ENCODE data around the gene MYH11. TPM values are rescaled to one million over a fixed set of nuclear protein-coding genes. Genes with fewer than 3 reads are reported as not detected.

The MYH11 gene
- polyA plus RNA-seq, 1 donor (not counting 4 experiments of a cell fraction or from before 2014, with no cell fraction given), result not detected

GRCh38 chr16:15721018-15721417 is 135.8 kb downstream of the MYH11 start:
- H4K20me1 ChIP-seq (ENCODE audit: control insufficient read depth, extremely low read depth, insufficient read depth, low read length), result no peaks in the 10 kb centered on the region
- no peak overlapping the region for H3K9ac ChIP-seq (ENCODE audit: control insufficient read depth, extremely low read depth, insufficient read depth, low read length)
- peaks cover 7% of the 10 kb centered on the region for H3K9me1 ChIP-seq (ENCODE audit: control insufficient read depth, extremely low read depth, insufficient read depth, low read length)
- no peak overlapping the region for H3K4me2 ChIP-seq (ENCODE audit: control insufficient read depth, extremely low read depth, insufficient read depth, low read depth, low read length)
- no peak overlapping the region for H3K4me3 ChIP-seq (ENCODE audit: control insufficient read depth in 2 of 3, extremely low read depth in 1 of 3, insufficient read depth in 2 of 3, low read depth in 1 of 3, low read length in 3 of 3)
- peaks cover 24 to 31% of the 10 kb centered on the region in 2 experiments for H3K36me3 ChIP-seq (ENCODE audit: control insufficient read depth in 2 of 2, extremely low read depth in 1 of 2, insufficient read depth in 2 of 2, low read length in 2 of 2)
- DNase-seq (ENCODE audit: low read depth, low spot score) (no peak), FAIRE-seq (no peak)
- dilution Hi-C loops (cut with MboI; ENCODE audit: extremely low pct_ligation_motif_present, low sequenced_read_pairs), result no loop called here
- H3K27ac ChIP-seq (ENCODE audit: control insufficient read depth, insufficient read depth, low read length), result no peak overlapping the region
- H3K27me3 ChIP-seq (ENCODE audit: control insufficient read depth, extremely low read depth, insufficient read depth, low read length), result no peaks in the 10 kb centered on the region
- H2AFZ ChIP-seq (ENCODE audit: control insufficient read depth, low read length), result no peak overlapping the region
- no peak for TF ChIP-seq EZH2 (IDR thresholded peaks at IDR 0.05; ENCODE audit: low read length)
- no peak for TF ChIP-seq CTCF (optimal IDR thresholded peaks at IDR 0.05 in 1 of 3, IDR thresholded peaks at IDR 0.05 in 1 of 3, conservative IDR thresholded peaks at IDR 0.05 in 1 of 3; ENCODE audit: extremely low read depth in 1 of 3, insufficient read depth in 2 of 3, low read length in 3 of 3)
- H3K4me1 ChIP-seq (ENCODE audit: control insufficient read depth, extremely low read depth, insufficient read depth, low read length), result no peaks in the 10 kb centered on the region
- no peaks in the 10 kb centered on the region for H3K79me2 ChIP-seq (ENCODE audit: control insufficient read depth, insufficient read depth, low read length)
- H3K9me3 ChIP-seq (ENCODE audit: control insufficient read depth, low read depth, low read length), result no peaks in the 10 kb centered on the region

- FAIRE-seq (no peak), DNase-seq (ENCODE audit: low read depth, low spot score) (no peak)
- Histone ChIP-seq H3K79me2 (ENCODE audit: control insufficient read depth, insufficient read depth, low read length) (no peaks in the 10 kb centered on the region), H3K27ac (ENCODE audit: control insufficient read depth, insufficient read depth, low read length) (no peak overlapping the region), H3K4me3 (ENCODE audit: control insufficient read depth in 2 of 3, extremely low read depth in 1 of 3, insufficient read depth in 2 of 3, low read depth in 1 of 3, low read length in 3 of 3) (no peak overlapping the region), H2AFZ (ENCODE audit: control insufficient read depth, low read length) (no peak overlapping the region), H3K4me1 (ENCODE audit: control insufficient read depth, extremely low read depth, insufficient read depth, low read length) (no peaks in the 10 kb centered on the region), H3K36me3 (ENCODE audit: control insufficient read depth in 2 of 2, extremely low read depth in 1 of 2, insufficient read depth in 2 of 2, low read length in 2 of 2) (peaks cover 10 to 33% of the 10 kb centered on the region in 2 experiments), H3K4me2 (ENCODE audit: control insufficient read depth, extremely low read depth, insufficient read depth, low read depth, low read length) (no peak overlapping the region), H3K9ac (ENCODE audit: control insufficient read depth, extremely low read depth, insufficient read depth, low read length) (no peak overlapping the region), H3K9me3 (ENCODE audit: control insufficient read depth, low read depth, low read length) (no peaks in the 10 kb centered on the region), H3K9me1 (ENCODE audit: control insufficient read depth, extremely low read depth, insufficient read depth, low read length) (peaks cover 5% of the 10 kb centered on the region), H3K27me3 (ENCODE audit: control insufficient read depth, extremely low read depth, insufficient read depth, low read length) (no peaks in the 10 kb centered on the region), H4K20me1 (ENCODE audit: control insufficient read depth, extremely low read depth, insufficient read depth, low read length) (no peaks in the 10 kb centered on the region)
- dilution Hi-C loops (cut with MboI; ENCODE audit: extremely low pct_ligation_motif_present, low sequenced_read_pairs), result no loop called here
- no peak for TF ChIP-seq CTCF (optimal IDR thresholded peaks at IDR 0.05 in 1 of 3, IDR thresholded peaks at IDR 0.05 in 1 of 3, conservative IDR thresholded peaks at IDR 0.05 in 1 of 3; ENCODE audit: extremely low read depth in 1 of 3, insufficient read depth in 2 of 3, low read length in 3 of 3)
- no peak for TF ChIP-seq EZH2 (IDR thresholded peaks at IDR 0.05; ENCODE audit: low read length)
Measured at GRCh38 chr16:15716694-15717447, 140.0 kb downstream of the MYH11 start.
